Neural progenitor cell (in vitro differentiated cells): ENCODE results near the gene OR51L1. TPM values are rescaled to one million over a fixed set of nuclear protein-coding genes. Genes with fewer than 3 reads are reported as not detected.
"Not testable (repeated sequence)": the region's sequence is repeated elsewhere in the genome, so short reads cannot be mapped to it uniquely, and the experiment has no call there.

Source experiments
- DNase-seq: peaks from one replicate; pipeline ENCODE4 v3.0.0-alpha.2; 2016; ENCODE audit warnings: low spot score
- H2AFZ ChIP-seq: fragments of 200-600 bp; sonication (generic); replicated peaks from 2 replicates; pipeline ENCODE4 v1.6.1; 2016; ENCODE audit warnings: antibody characterized with exemption
- H3F3A ChIP-seq: fragments of 200-600 bp; sonication (generic); 2 replicates; pipeline ENCODE4 v1.6.1; 2016; ENCODE audit warnings: antibody characterized with exemption, low read depth
- H3K27ac ChIP-seq: fragments of 200-600 bp; sonication (generic); 2 replicates; pipeline ENCODE4 v1.5.1; 2016; ENCODE audit warnings: mild to moderate bottlenecking
- H3K27me3 ChIP-seq: fragments of 200-600 bp; sonication (generic); 2 replicates; pipeline ENCODE4 v1.6.1; 2016; ENCODE audit warnings: mild to moderate bottlenecking, moderate library complexity
- H3K36me3 ChIP-seq: fragments of 200-600 bp; sonication (generic); 2 replicates; pipeline ENCODE4 v1.5.1; 2016
- H3K4me1 ChIP-seq: fragments of 200-600 bp; sonication (generic); 2 replicates; pipeline ENCODE4 v1.6.1; 2016; ENCODE audit warnings: mixed run types
- H3K4me2 ChIP-seq: fragments of 200-600 bp; sonication (generic); 2 replicates; pipeline ENCODE4 v1.6.1; 2016
- H3K4me3 ChIP-seq: fragments of 200-600 bp; sonication (generic); 2 replicates; pipeline ENCODE4 v1.5.1; 2016
- H3K79me2 ChIP-seq: fragments of 200-600 bp; sonication (generic); 2 replicates; pipeline ENCODE4 v1.6.1; 2016; ENCODE audit warnings: low read depth
- H3K9ac ChIP-seq: fragments of 200-600 bp; sonication (generic); 2 replicates; pipeline ENCODE4 v1.6.1; 2016
- H3K9me3 ChIP-seq: fragments of 200-600 bp; sonication (generic); 2 replicates; pipeline ENCODE4 v1.5.1; 2016; ENCODE audit warnings: low read depth
- H4K20me1 ChIP-seq: fragments of 200-600 bp; sonication (generic); 2 replicates; pipeline ENCODE4 v1.6.1; 2016; ENCODE audit warnings: low read depth
- H3K27ac Mint-ChIP-seq: 3 replicates; pipeline ENCODE4 v1.8.0; 2021; ENCODE audit warnings: mixed read lengths
- H3K27me3 Mint-ChIP-seq: 2 replicates; pipeline ENCODE4 v1.8.0; 2022; ENCODE audit warnings: low read depth, mild to moderate bottlenecking, inconsistent platforms, moderate library complexity, mixed read lengths; ENCODE audit not compliant: insufficient read depth
- H3K36me3 Mint-ChIP-seq: 3 replicates; pipeline ENCODE4 v1.8.0; 2021; ENCODE audit warnings: mixed read lengths
- H3K4me1 Mint-ChIP-seq: 3 replicates; pipeline ENCODE4 v1.8.0; 2021; ENCODE audit warnings: mixed read lengths
- H3K4me3 Mint-ChIP-seq: 3 replicates; pipeline ENCODE4 v1.8.0; 2021; ENCODE audit warnings: mild to moderate bottlenecking, moderate library complexity, mixed read lengths
- H3K9me3 Mint-ChIP-seq: 3 replicates; pipeline ENCODE4 v1.8.0; 2020; ENCODE audit warnings: mixed read lengths
- EZH2 ChIP-seq: fragments of 200-600 bp; sonication (generic); IDR thresholded peaks from 2 replicates; pipeline ENCODE4 v1.6.1; 2017; ENCODE audit warnings: antibody characterized with exemption, mild to moderate bottlenecking, moderate library complexity
- EZH2phosphoT487 ChIP-seq: fragments of 200-600 bp; sonication (generic); IDR thresholded peaks from 2 replicates; pipeline ENCODE4 v1.6.1; 2017; ENCODE audit warnings: antibody characterized with exemption
- total RNA-seq: library from RNA; depleted of rRNA; stranded (reverse); fragments of >200 nt; gene quantifications from 2 replicates; pipeline ENCODE4 v1.2.3, GENCODE V29; 2015; ENCODE audit warnings: low replicate concordance
- TF ChIP-seq, protein P1 (sequence below): fragments of 200-600 bp; sonication (generic); IDR thresholded peaks from 2 replicates; pipeline ENCODE4 v1.5.1; 2017; ENCODE audit warnings: antibody characterized with exemption, mild to moderate bottlenecking

OR51L1 gene, protein sequence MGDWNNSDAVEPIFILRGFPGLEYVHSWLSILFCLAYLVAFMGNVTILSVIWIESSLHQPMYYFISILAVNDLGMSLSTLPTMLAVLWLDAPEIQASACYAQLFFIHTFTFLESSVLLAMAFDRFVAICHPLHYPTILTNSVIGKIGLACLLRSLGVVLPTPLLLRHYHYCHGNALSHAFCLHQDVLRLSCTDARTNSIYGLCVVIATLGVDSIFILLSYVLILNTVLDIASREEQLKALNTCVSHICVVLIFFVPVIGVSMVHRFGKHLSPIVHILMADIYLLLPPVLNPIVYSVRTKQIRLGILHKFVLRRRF
- not detected in 2 replicates for total RNA-seq

DNA sequence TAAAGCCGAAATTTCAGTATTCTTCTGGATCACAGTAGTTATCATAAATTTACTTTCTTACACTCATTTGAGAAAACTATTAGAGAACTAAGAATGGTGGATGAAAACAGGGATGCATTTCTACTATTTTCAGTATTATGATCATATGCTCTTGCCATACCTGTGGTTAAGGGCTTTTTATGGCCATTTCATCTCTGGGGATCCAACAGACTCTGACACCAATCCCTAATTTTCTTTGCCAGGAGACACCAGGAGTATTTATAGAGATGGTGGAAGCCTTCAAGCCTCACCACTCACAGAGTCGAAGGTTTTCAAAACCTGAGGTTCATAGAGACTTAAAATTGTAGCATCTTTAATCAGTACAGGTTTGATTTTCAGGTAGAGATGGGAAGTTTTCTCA lies at the start of gene OR51L1:
OR51L1 (plus strand) TSS at position 301 of the 400 bp plus-strand sequence. CDS start 4,132 bp downstream, outside the sequence.
- DNase-seq, result no peak

DNA sequence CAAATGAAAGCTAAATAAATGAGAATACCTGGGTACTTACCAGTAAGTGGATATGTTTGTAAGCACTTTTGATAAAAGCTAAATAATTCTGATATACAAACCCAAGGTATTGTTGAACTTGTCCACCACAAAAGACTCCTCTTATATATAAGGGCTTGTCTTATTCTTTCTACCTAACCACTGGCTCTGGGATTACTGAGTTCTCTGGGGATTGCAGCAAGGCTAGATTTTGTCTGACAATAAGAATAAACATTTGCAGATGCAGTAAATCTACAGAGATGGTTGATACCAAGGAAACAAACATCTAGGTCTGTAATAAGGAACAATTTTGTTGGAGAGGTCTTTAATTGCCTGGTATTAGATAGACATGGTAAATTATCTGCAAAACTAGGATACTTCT lies 47.1 kb upstream of the OR51L1 start, which contains the start of gene OR51A4:
OR51A4 (minus strand) TSS at position 101 of the 400 bp plus-strand sequence. CDS start 505 bp downstream, outside the sequence.
- Histone ChIP-seq H3K4me1 (no peaks in the 10 kb centered on the region), H3K4me3 (no peak within 1 kb of the TSS), H4K20me1 (no peaks in the 10 kb centered on the region), H2AFZ (no peak within 1 kb of the TSS), H3K36me3 (no peaks in the 10 kb centered on the region), H3K9ac (no peak within 1 kb of the TSS), H3K9me3 (no peaks in the 10 kb centered on the region), H3K4me2 (no peak within 1 kb of the TSS), H3F3A (no peaks in the 10 kb centered on the region), H3K27me3 (no peaks in the 10 kb centered on the region), H3K27ac (no peak within 1 kb of the TSS), H3K79me2 (no peaks in the 10 kb centered on the region)
- Mint-ChIP-seq H3K36me3 (no peaks in the 10 kb centered on the region), H3K4me1 (no peaks in the 10 kb centered on the region), H3K27ac (no peak within 1 kb of the TSS), H3K9me3 (no peaks in the 10 kb centered on the region), H3K27me3 (peaks cover 2% of the 10 kb centered on the region), H3K4me3 (no peak within 1 kb of the TSS)
- no peak for TF ChIP-seq EZH2
- TF ChIP-seq, protein P1, sequence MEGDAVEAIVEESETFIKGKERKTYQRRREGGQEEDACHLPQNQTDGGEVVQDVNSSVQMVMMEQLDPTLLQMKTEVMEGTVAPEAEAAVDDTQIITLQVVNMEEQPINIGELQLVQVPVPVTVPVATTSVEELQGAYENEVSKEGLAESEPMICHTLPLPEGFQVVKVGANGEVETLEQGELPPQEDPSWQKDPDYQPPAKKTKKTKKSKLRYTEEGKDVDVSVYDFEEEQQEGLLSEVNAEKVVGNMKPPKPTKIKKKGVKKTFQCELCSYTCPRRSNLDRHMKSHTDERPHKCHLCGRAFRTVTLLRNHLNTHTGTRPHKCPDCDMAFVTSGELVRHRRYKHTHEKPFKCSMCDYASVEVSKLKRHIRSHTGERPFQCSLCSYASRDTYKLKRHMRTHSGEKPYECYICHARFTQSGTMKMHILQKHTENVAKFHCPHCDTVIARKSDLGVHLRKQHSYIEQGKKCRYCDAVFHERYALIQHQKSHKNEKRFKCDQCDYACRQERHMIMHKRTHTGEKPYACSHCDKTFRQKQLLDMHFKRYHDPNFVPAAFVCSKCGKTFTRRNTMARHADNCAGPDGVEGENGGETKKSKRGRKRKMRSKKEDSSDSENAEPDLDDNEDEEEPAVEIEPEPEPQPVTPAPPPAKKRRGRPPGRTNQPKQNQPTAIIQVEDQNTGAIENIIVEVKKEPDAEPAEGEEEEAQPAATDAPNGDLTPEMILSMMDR, result no peak
- no peak for TF ChIP-seq EZH2phosphoT487
- no peak for DNase-seq

More for the DNA sequence above, at the start of gene OR51L1:
- no peak within 1 kb of the TSS for H3K27ac Mint-ChIP-seq
- no peaks in the 10 kb centered on the region for H3K9me3 ChIP-seq
- H3K9me3 Mint-ChIP-seq, result no peaks in the 10 kb centered on the region
- peak within 1 kb of the TSS; percentile 19 for H2AFZ ChIP-seq
- peaks cover 7% of the 10 kb centered on the region for H3K4me1 ChIP-seq
- H3K4me3 ChIP-seq, result no peak within 1 kb of the TSS
- no peaks in the 10 kb centered on the region for H3F3A ChIP-seq
- H3K9ac ChIP-seq, result no peak within 1 kb of the TSS
- H3K4me2 ChIP-seq, result no peak within 1 kb of the TSS
- TF ChIP-seq EZH2 (no peak), EZH2phosphoT487 (no peak)
- TF ChIP-seq, protein P1, result no peak
- no peaks in the 10 kb centered on the region for H4K20me1 ChIP-seq
- no peaks in the 10 kb centered on the region for H3K79me2 ChIP-seq
- no peaks in the 10 kb centered on the region for H3K36me3 Mint-ChIP-seq
- H3K36me3 ChIP-seq, result no peaks in the 10 kb centered on the region
- H3K27me3 Mint-ChIP-seq, result no peaks in the 10 kb centered on the region
- no peaks in the 10 kb centered on the region for H3K4me1 Mint-ChIP-seq
- no peak within 1 kb of the TSS for H3K4me3 Mint-ChIP-seq
- H3K27ac ChIP-seq, result no peak within 1 kb of the TSS
- no peaks in the 10 kb centered on the region for H3K27me3 ChIP-seq

DNA sequence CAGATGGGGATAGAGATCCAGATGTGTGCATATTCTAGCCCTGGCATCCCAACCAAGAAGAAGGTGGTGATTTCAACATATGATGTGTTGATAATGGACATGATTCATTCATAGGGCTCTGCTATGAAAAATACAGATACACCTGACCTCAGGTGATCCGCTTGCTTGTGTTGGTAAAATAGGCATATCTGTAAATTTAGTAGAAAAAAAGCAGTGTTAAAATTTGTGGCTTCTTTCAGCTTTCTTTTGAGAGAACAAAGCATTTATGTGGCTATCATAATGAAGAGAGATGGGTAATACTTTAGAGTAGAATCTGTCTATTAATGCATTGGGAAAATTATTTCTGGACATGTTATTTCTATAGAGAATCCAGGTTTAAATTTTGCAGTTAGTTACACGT lies 39.0 kb upstream of the OR51L1 start, which contains the start of gene OR51A2:
OR51A2 (minus strand) TSS at position 101 of the 400 bp plus-strand sequence; CDS start at position 101, 0 bp downstream.
- not testable (repeated sequence) for H3K79me2 ChIP-seq, H3K4me3 Mint-ChIP-seq, H3K36me3 ChIP-seq, H3K27me3 Mint-ChIP-seq, H3K27me3 ChIP-seq, H2AFZ ChIP-seq, H3K4me1 ChIP-seq, H3F3A ChIP-seq, H3K4me2 ChIP-seq, H3K4me3 ChIP-seq, H3K27ac Mint-ChIP-seq, H3K4me1 Mint-ChIP-seq, H3K36me3 Mint-ChIP-seq, H4K20me1 ChIP-seq, H3K27ac ChIP-seq, H3K9me3 ChIP-seq, DNase-seq, H3K9me3 Mint-ChIP-seq, H3K9ac ChIP-seq

DNA sequence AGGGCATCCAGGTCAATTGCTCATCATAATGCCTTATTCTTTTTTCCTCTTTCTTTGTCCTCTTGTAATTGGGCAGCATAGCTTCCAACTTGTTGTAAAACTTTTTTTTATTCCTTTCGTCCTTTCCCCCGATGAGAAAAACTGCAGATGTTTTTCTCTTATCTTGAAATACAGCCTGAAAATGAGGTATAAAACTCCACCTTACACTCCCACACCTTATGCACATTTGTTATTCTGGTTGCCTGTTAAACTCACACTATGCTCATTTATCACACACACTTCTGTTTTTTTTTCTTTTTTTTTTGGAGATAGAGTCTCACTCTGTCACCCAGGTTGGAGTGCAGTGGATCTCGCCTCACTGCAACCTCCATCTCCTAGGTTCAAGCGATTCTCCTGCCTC lies 37.3 kb upstream of the OR51L1 start:
- no peak for DNase-seq
- H3K27ac ChIP-seq, result no peak overlapping the region
- H3K36me3 Mint-ChIP-seq, result no peaks in the 10 kb centered on the region

More for the DNA sequence above, 37.3 kb upstream of the OR51L1 start:
- no peak overlapping the region for H3K4me3 Mint-ChIP-seq
- Histone ChIP-seq H3K4me3 (no peak overlapping the region), H3K9me3 (no peaks in the 10 kb centered on the region), H3K4me2 (no peak overlapping the region), H3K9ac (no peak overlapping the region), H2AFZ (no peak overlapping the region), H3K79me2 (no peaks in the 10 kb centered on the region), H3K27me3 (no peaks in the 10 kb centered on the region), H3K36me3 (no peaks in the 10 kb centered on the region), H3K4me1 (no peaks in the 10 kb centered on the region), H3F3A (no peaks in the 10 kb centered on the region), H4K20me1 (no peaks in the 10 kb centered on the region)
- no peaks in the 10 kb centered on the region for H3K4me1 Mint-ChIP-seq
- H3K9me3 Mint-ChIP-seq, result no peaks in the 10 kb centered on the region
- TF ChIP-seq EZH2phosphoT487, result no peak
- TF ChIP-seq, protein P1, result no peak
- no peak for TF ChIP-seq EZH2
- no peak overlapping the region for H3K27ac Mint-ChIP-seq
- H3K27me3 Mint-ChIP-seq, result peaks cover 2% of the 10 kb centered on the region
